H1 (cell line): ENCODE measurements around the gene NPR2. TPM values are rescaled to one million over a fixed set of nuclear protein-coding genes. Genes with fewer than 3 reads are reported as not detected.

ENCODE experiments used
- BCL11A ChIP-seq, 2 experiments: IDR thresholded peaks; one replicate each; pipeline ENCODE4 v1.6.1; 2011; ENCODE audit warnings: low read depth in 2 of 2, low read length in 2 of 2, mild to moderate bottlenecking in 2 of 2
- EZH2 ChIP-seq: fragments of 200-600 bp; sonication (generic); IDR thresholded peaks from 2 replicates; pipeline ENCODE4 v1.7.1; 2012; ENCODE audit warnings: low read depth, mild to moderate bottlenecking, moderate library complexity, low read length, inconsistent platforms; ENCODE audit not compliant: severe bottlenecking
- FOSL1 ChIP-seq: IDR thresholded peaks from 2 replicates; pipeline ENCODE4 v1.6.1; 2011; ENCODE audit warnings: mild to moderate bottlenecking, low read depth, low read length, moderate library complexity; ENCODE audit not compliant: insufficient read depth
- KDM1A ChIP-seq: fragments of 200-600, 300-600 bp; sonication (generic); IDR thresholded peaks from 2 replicates; pipeline ENCODE4 v1.7.1; 2016; ENCODE audit warnings: mild to moderate bottlenecking, low read length, borderline replicate concordance
- PHF8 ChIP-seq: fragments of 200-600 bp; sonication (generic); conservative IDR thresholded peaks from 2 replicates; pipeline ENCODE4 v1.7.1; 2012; ENCODE audit warnings: low read depth, mild to moderate bottlenecking, inconsistent platforms, low read length, moderate library complexity
- SIN3A ChIP-seq, 2 experiments: IDR thresholded peaks in 1 of 2; conservative IDR thresholded peaks in 1 of 2; 2 replicates each; pipeline ENCODE4 v1.6.1; 2011 to 2012; ENCODE audit warnings: low read length in 2 of 2, improper control_type of control experiment in 1 of 2, low read depth in 1 of 2, mild to moderate bottlenecking in 1 of 2
- SIRT6 ChIP-seq: IDR thresholded peaks from one replicate; pipeline ENCODE4 v1.7.1; 2012; ENCODE audit warnings: low read length, inconsistent platforms
- polyA plus RNA-seq, 7 experiments: library from polyadenylated mRNA; depleted of rRNA in 3 of 7; stranded (reverse) in 5 of 7; unstranded in 2 of 7; fragments of >200 nt in 5 of 7; fragments of 200-250 nt in 2 of 7; gene quantifications; 1 replicate in 5 of 7; 2 replicates in 1 of 7; 4 replicates in 1 of 7; pipeline versions ENCODE4 v1.2.1 to v1.2.3, GENCODE V29; 2011 to 2013; ENCODE audit warnings: missing spikeins in 2 of 7, mixed read lengths in 2 of 7
- total RNA-seq: library from RNA; stranded (reverse); fragmentation: NEBNext Ultra II Directional; extraction: Animal tissue kit (Norgen Biotek cat#: 25700); gene quantifications from 2 replicates; pipeline ENCODE4 v1.2.1, GENCODE V29; 2021
- TF ChIP-seq, protein P1 (sequence below): fragments of 300-600 bp; sonication (generic); IDR thresholded peaks from 2 replicates; pipeline ENCODE4 v1.7.1; 2012; ENCODE audit warnings: low read length, moderate library complexity, mild to moderate bottlenecking, inconsistent platforms; ENCODE audit not compliant: insufficient replicate concordance

NPR2 gene
- total and polyA plus RNA-seq, 2 of the 8 experiments (the other 6 are each of a cell fraction or from before 2014, with no cell fraction given), result 11.0 to 17.0 TPM

DNA sequence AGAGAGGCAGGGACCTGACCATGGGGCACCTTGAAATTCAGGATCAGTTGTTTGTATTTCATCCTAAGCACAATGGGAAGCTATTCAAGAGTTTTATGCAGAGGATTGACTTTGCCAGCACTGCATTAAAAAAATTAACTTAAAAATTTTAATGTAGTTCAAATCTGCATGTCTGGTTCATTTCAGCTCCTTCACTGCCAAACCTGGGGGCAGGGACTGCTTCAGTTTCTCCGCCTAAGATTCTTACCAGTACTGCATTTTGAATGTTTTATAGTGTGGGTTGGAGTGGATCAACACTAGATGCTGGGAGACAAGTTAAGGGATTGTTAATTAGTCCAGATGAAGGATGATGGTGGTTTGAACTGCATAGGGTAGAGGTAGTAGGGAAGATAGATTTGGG is 21.6 kb upstream of the NPR2 start (continued):
- TF ChIP-seq, protein P1, sequence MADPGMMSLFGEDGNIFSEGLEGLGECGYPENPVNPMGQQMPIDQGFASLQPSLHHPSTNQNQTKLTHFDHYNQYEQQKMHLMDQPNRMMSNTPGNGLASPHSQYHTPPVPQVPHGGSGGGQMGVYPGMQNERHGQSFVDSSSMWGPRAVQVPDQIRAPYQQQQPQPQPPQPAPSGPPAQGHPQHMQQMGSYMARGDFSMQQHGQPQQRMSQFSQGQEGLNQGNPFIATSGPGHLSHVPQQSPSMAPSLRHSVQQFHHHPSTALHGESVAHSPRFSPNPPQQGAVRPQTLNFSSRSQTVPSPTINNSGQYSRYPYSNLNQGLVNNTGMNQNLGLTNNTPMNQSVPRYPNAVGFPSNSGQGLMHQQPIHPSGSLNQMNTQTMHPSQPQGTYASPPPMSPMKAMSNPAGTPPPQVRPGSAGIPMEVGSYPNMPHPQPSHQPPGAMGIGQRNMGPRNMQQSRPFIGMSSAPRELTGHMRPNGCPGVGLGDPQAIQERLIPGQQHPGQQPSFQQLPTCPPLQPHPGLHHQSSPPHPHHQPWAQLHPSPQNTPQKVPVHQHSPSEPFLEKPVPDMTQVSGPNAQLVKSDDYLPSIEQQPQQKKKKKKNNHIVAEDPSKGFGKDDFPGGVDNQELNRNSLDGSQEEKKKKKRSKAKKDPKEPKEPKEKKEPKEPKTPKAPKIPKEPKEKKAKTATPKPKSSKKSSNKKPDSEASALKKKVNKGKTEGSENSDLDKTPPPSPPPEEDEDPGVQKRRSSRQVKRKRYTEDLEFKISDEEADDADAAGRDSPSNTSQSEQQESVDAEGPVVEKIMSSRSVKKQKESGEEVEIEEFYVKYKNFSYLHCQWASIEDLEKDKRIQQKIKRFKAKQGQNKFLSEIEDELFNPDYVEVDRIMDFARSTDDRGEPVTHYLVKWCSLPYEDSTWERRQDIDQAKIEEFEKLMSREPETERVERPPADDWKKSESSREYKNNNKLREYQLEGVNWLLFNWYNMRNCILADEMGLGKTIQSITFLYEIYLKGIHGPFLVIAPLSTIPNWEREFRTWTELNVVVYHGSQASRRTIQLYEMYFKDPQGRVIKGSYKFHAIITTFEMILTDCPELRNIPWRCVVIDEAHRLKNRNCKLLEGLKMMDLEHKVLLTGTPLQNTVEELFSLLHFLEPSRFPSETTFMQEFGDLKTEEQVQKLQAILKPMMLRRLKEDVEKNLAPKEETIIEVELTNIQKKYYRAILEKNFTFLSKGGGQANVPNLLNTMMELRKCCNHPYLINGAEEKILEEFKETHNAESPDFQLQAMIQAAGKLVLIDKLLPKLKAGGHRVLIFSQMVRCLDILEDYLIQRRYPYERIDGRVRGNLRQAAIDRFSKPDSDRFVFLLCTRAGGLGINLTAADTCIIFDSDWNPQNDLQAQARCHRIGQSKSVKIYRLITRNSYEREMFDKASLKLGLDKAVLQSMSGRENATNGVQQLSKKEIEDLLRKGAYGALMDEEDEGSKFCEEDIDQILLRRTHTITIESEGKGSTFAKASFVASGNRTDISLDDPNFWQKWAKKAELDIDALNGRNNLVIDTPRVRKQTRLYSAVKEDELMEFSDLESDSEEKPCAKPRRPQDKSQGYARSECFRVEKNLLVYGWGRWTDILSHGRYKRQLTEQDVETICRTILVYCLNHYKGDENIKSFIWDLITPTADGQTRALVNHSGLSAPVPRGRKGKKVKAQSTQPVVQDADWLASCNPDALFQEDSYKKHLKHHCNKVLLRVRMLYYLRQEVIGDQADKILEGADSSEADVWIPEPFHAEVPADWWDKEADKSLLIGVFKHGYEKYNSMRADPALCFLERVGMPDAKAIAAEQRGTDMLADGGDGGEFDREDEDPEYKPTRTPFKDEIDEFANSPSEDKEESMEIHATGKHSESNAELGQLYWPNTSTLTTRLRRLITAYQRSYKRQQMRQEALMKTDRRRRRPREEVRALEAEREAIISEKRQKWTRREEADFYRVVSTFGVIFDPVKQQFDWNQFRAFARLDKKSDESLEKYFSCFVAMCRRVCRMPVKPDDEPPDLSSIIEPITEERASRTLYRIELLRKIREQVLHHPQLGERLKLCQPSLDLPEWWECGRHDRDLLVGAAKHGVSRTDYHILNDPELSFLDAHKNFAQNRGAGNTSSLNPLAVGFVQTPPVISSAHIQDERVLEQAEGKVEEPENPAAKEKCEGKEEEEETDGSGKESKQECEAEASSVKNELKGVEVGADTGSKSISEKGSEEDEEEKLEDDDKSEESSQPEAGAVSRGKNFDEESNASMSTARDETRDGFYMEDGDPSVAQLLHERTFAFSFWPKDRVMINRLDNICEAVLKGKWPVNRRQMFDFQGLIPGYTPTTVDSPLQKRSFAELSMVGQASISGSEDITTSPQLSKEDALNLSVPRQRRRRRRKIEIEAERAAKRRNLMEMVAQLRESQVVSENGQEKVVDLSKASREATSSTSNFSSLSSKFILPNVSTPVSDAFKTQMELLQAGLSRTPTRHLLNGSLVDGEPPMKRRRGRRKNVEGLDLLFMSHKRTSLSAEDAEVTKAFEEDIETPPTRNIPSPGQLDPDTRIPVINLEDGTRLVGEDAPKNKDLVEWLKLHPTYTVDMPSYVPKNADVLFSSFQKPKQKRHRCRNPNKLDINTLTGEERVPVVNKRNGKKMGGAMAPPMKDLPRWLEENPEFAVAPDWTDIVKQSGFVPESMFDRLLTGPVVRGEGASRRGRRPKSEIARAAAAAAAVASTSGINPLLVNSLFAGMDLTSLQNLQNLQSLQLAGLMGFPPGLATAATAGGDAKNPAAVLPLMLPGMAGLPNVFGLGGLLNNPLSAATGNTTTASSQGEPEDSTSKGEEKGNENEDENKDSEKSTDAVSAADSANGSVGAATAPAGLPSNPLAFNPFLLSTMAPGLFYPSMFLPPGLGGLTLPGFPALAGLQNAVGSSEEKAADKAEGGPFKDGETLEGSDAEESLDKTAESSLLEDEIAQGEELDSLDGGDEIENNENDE, result no peak
- TF ChIP-seq SIN3A (conservative IDR thresholded peaks at IDR 0.05 in 1 of 2, IDR thresholded peaks at IDR 0.05 in 1 of 2; ENCODE audit: low read depth in 1 of 2, low read length in 2 of 2), result no peak
- TF ChIP-seq BCL11A (IDR thresholded peaks at IDR 0.05; ENCODE audit: low read depth in 2 of 2, low read length in 2 of 2), result no peak
- no peak for TF ChIP-seq EZH2
- TF ChIP-seq PHF8, result no peak
- TF ChIP-seq SIRT6, result no peak
- no peak for TF ChIP-seq KDM1A
- no peak for TF ChIP-seq FOSL1
